Stimulated activated CD4-positive, alpha-beta T cell treated with anti-CD3 and anti-CD28 coated beads, Interleukin-12 subunit alpha, Interleukin-12 subunit beta, amount 100 ng/mL, for 4 hours (primary cell): ENCODE measurements around the gene WDR83.
"Not testable (repeated sequence)": the region's sequence is repeated elsewhere in the genome, so short reads cannot be mapped to it uniquely, and the experiment has no call there.

Experiments
- DNase-seq: peaks from one replicate; pipeline ENCODE4 v3.0.0-alpha.2; 2020

Gene WDR83

DNA sequence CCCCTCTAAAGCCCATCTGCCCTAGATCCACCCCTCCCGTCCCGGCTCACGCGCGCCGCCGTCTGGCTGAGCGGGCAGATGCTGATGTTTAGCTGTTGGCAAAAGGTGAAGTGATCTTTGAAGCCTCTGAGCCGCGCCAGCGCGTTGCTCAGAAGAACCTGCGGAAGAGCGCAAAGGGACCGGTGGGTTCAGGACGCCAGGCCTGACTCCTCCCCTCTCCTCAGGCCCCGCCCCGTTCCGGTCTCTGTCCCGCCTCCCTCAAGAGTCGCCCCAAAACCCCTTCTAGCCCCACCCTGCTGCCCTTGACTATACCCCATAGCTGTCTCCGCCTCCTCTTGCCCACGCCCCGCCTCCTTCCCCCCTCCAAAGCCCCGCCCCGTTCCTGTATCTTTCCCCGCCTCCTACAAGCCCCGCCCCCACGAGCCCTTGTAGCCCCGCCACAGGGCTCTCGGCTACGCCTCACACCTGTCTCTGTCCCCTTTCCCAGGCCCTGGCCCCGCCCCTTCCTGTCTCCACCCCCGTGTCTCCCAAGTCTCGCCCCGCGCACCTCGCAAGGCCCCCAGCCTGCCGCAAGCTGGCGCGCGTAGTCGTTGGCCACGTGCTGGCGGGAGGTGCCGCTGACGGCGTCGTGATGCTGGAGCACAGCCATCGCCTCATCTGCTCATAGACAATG is 9.6 kb upstream of the WDR83 start:
- DNase-seq = no peak

DNA sequence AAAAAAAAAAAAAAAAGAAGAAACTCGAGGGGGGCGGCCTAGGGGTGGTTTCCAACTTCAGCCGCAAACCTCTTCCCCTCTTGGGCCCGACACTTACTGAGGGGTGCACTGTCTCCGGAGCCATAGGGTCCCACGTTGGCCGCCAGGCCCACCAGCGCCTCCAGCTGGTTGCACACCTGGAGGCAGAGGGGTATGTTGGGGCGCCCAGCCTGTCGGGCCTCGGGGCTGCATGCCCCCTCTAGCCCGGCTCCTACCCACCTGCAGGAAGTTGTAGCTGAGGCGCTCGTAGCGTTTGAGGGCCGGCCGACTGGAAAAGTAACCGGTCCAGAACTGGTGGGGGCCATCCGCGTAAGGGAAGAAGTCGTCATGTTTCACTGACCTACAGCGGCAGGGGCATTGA is 8.6 kb upstream of the WDR83 start:
- DNase-seq = no peak

DNA sequence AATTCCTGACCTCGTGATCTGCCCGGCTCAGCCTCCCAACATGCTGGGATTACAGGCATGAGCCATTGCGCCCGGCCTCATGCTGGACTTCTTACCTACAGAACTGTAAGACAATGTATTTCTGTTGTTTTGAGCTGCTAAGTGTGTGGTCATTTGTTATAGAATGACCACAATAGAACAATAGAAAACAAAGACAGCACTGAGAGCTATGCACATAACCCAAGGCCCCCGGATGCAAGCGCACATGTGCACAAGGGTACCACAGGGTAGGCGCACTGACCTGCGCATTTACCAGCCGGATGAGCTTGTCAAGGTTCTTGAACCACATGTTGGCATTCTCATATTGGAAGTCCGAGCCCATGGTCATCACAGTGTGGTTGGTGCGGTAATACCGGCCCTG is 5.6 kb upstream of the WDR83 start:
- no peak for DNase-seq

DNA sequence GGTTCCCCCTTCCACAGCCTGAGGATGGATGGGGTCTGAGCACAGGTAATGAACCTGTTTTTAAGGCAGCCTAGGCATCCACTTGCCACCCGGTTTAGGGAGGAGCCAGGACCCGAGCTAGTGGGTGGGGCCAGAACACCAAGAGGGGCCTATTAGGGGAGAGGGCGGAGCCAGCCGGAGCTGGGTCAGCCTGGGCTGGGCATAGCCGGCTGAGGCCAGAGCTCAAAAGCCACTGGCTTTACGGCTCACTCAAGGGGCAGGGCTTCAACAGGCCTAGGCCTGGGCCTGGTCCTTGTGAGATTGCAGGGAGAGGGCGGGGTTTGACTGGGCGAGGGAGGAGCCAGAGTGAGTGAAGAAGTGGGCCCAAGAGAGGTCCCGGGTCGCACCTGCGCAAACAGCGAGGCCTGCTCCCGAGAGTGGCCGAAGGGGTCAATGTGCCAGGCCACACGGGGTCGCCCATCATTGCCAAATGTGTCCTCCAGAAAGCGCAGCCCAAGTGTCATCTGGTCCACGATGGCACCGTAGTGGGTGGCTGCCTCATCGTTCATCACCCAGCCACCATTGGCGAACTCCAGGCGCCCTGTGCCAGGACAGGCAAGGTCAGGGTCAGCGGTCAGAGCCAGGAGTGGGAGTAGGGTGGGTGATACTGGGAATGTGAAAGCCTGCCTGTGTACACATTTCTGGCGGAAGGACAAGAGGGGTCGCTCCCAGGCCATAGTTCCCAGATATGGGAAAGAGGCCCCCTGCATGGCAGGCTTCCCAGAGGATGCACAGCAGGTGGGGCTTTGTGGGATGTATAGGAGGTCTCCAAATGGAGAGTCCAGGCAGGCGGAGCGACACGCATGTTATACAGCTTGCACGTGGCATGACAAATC is 2.0 kb upstream of the WDR83 start:
- no peak for DNase-seq

DNA sequence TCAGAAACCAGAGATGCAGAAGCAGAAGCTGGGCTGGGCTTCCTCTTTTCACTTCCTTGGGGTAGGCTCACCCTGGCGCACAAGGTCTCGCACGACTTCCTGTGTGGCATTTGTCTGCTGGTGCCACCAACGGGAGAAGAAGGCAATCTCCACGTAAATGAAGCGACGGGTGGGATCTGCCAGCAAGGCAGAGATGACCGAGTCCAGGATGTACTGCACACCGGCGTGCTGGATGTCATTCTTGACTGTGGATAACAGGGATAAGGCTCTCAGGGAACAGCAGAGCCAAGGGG is 1.4 kb upstream of the WDR83 start:
- peak; percentile 45 for DNase-seq

DNA sequence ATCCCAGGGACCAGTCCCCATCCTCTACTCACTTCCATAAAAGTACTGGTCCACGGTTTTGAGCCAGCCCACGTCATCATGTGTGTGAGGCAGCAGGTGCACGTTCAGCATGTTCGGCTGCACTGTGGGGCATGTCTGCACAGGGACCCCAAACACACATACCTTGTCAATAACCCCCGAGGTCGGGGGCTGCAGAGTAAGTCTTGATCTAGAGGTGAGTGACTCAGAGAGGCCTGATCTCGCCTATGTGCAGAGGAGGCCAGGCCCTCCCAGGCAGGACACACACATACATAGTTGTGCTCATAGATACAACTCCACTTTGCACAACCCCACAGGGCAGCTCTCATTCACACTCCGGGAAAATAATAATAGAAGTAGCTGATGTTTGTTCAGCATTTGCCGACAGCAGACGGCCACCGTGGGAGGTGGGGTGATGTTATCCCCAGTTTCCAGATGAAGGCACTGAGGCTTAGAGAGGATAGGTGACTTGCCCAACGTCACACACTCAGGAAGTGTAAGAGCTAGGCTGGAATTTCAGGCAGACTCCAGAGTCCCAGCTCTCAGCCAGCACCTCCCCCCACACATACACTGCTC is 839 bp upstream of the WDR83 start:
- no peak for DNase-seq

DNA sequence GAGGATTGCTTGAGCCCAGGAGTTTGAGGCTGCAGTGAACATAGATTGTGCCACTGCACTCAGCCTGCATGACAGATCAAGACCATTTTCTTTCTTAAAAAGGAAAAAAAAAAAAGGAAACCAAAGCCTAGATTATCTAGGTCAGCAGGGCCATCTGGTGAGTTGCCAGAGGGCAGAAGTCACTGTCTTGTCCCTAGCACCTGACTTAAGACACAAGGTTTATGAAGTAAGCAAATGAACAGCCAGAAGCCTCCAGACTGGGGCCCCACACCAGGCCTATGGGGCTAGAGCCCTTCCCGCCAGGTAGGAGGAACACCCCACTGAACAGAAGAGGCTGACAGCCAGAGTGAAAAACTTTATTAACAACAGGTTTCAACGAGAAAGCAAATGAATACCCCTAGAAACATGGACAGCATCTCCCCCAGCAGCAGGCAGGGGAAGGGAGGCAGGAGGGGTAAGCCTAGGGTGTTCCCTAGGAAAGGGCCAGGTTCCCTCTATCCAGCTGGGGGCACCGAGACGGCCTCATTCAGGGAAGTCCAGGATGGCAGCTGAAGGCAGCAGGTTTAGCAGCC is 1.2 kb downstream of the WDR83 start:
- DNase-seq = no peak

DNA sequence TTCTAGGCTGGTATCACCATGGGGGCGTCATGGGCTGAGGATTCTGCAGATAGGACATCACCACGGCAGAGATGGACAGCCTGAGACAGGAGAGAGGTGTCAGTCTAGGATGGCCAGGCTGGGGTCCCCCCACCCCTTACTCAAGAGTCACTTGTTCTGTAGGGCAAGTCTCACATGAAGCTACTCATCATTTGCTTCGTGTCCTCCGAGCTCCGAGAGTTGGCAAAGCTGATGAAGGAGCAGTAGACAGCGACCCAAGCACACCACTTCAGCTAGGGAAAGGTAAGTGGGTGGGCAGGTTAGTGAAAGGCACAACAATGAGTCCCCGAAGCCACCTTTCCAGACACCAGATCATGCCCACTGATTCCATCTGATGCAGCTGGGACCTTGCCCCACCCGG is 1.7 kb downstream of the WDR83 start:
- DNase-seq = no peak

DNA sequence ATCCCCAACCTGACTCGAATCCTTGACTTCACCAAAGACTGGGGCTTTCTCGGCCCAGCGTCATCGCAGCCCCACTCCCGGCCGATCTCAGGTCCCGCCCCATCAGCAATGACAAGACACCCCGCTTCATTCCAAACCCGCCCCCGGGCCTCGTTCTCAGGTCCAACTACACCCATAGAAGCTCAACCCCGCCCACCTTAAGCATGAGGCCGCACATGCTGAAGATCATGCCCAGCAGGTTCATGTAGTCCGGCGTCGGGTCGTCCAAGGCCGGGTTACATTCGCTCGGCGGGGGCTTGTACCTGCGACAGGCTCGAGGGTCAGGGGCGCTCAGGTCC is 2.3 kb downstream of the WDR83 start:
- peak; percentile 58 for DNase-seq

DNA sequence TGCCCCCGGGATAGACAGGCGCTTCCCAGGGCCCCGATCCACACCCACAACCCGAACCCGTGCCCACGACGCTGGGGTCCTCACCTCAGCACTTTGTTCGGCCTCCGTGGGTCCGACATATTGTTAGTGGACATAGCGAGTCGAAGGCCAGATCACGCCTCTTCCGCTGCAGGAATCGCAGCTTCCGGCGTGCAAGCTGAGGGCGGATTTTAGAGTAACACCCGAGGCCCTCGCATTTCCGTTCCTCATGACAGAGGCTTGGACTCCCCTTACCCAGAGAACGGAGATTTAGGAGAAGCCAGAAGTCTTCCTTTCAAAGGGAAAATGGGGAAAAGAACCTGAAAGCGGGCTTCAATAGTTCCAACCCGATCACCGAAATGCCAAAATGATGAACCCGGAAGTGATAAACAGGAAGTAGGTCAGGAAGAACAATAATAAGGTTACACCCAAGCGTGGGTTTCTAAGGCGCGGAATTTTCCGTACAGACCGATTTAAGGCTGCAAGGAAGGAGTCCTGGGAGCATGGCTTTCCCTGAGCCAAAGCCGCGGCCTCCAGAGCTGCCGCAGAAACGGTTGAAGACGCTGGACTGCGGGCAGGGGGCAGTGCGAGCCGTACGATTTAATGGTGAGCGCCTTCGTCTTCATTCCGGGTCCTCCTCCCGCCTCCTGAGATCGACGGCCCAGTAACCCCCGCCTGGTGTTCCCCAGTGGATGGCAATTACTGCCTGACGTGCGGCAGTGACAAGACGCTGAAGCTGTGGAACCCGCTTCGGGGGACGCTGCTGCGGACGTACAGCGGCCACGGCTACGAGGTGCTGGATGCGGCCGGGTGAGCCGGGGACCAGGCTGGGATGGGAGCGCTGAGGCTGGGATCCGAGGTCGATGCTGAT is 2.9 kb downstream of the WDR83 start:
- peak; percentile 70 for DNase-seq

DNA sequence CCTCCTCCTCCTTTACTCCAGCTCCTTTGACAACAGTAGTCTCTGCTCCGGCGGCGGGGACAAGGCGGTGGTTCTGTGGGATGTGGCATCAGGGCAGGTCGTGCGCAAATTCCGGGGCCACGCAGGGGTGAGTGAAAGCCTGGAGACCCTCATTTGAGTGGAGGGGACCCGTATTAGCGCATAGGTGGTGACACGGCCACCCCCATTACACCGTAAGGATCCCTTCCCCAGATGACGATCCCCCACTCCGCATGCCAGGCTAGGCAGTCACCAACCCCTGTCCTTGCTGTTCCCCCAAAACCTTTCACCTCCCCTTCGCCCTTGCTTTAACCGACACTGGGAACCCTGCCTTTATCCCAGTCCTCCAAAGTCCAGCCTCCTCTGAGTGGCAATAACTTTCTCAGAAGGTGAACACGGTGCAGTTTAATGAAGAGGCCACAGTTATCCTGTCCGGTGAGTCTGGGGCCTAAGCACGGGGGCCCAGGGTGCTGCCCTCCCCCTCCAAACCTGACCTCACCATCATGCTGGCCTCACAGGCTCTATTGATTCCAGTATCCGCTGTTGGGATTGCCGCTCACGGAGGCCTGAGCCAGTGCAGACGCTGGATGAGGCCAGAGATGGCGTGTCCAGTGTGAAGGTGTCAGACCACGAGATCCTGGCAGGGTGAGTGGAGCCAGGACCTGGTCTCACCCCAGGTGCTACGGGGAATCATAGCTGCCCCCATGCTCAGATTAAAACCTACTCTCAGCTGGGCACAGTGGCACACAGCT is 3.7 kb downstream of the WDR83 start:
- DNase-seq = no peak

DNA sequence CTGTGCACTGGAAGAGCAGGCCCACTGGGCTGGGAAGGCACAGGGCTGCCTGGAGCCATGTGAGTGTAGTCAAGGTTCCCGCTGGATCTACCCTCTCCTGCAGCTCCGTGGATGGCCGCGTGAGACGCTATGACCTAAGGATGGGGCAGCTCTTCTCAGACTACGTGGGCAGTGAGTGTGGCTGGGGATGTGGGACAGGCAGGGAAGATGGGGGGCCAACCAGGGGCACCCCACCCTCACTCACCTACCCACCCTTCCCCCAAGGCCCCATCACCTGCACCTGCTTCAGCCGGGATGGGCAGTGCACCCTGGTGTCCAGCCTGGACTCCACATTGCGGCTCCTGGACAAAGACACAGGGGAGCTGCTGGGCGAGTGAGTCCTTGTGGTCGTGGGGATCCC is 6.1 kb downstream of the WDR83 start:
- DNase-seq = no peak

DNA sequence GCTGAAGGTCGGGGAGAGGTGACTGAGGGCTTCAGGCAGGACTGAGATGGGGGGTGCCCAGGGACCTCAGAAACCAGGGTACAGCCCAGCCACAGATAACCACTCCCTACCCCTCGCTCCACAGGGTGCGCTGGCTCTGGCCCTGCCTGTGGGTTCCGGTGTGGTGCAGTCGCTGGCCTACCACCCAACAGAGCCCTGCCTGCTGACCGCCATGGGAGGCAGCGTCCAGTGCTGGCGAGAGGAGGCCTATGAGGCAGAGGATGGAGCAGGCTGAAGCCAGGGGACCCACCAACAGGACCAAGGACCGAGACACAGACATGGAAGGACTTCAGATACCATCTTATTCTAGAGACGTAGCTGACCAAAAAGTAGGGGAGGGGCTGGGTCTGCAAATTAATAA is 8.8 kb downstream of the WDR83 start:
- no peak for DNase-seq

DNA sequence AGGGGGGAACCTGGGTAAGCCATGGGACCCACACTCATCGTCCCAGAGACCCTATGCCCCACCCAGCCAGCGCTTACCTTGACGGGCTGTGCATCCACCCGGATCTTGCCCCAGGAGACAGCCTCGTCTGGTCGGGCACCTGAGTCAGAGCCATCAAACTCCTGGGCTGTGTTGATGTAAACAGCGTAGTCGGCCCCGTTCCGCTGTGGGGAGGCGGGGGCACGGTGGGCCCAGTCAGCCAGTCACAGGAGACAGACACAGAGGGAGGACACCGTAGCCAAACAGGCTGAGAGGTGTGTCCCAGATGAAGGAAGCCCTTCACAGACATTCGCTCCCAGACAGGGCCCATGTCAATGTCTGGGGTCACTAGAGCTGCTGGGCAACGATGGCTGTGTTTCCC is 9.3 kb downstream of the WDR83 start:
- DNase-seq = no peak

DNA sequence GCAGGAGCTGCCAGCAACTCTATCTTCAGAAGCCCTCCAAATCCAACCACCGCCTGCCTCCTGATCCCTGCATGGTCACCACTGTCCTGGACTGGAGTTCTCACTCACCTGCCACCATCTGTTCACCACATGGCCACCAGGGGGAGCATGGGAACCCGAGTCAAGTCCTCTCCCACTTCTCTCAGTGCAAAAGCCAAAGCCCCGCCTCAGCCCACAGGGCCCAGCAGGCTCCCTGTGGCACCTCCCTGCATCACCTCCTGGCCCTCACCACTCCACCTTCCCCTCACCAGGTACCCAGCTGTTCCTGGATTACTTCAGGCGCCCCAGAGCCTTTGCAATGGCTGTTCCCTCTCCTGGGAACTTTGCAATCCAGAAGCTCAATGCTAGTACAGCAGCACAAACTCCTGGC is 9.8 kb downstream of the WDR83 start:
- DNase-seq = peak; percentile 88

DNA sequence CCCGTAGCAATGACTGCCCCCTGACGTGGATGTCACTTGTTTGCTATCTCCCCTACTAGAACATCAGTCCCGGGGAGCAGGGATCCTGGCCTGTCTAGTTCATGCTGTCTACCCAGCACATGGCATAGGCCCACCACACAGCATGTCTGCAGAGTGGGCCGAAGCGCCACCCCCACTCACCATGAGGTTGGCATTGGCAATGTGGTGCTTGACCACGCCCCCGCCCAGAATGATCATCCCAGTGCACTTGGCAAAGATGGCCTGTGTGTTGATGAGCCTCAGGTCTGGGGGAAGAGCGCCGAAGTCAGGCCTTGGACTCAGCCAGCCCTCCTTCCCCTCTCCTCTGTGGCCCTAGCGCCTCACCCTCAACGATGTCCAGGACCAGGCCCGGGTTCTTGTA is 10.3 kb downstream of the WDR83 start:
- DNase-seq = no peak

DNA sequence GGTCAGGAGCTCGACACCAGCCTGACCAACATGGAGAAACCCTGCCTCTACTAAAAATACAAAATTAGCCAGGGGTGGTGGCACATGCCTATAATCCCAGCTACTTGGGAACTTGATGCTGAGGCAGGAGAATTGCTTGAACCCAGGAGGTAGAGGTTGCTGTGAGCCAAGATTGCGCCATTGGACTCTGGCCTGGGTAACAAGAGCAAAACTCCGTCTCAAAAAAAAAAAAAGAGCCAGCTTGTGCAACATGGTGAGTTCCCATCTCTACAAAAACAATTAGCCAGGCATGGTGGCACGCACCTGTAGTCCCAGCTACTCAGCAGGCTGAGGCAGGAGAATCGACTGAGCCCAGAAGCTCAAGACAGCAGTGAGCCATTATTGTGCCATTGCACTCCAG is 11.4 kb downstream of the WDR83 start:
- not testable (repeated sequence) for DNase-seq

DNA sequence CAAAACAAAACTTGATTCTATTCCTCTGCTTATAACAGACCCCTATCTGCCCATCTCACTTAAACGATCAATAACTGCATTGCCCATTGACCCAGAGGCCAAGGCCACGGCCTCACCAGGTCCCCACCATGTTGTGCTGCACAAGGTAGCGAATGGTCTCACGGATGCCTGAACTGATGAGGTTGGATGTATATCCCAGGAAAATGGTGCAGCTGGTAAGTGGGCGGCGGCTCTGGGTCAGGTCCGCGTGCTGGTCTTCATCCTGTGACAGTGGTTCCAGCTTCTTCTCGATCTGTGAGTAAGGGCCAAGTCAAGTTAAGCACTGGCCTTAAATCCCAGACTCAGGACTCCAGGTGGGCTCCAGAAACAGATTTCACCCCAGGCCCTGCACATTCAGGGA is 13.4 kb downstream of the WDR83 start:
- DNase-seq = no peak

DNA sequence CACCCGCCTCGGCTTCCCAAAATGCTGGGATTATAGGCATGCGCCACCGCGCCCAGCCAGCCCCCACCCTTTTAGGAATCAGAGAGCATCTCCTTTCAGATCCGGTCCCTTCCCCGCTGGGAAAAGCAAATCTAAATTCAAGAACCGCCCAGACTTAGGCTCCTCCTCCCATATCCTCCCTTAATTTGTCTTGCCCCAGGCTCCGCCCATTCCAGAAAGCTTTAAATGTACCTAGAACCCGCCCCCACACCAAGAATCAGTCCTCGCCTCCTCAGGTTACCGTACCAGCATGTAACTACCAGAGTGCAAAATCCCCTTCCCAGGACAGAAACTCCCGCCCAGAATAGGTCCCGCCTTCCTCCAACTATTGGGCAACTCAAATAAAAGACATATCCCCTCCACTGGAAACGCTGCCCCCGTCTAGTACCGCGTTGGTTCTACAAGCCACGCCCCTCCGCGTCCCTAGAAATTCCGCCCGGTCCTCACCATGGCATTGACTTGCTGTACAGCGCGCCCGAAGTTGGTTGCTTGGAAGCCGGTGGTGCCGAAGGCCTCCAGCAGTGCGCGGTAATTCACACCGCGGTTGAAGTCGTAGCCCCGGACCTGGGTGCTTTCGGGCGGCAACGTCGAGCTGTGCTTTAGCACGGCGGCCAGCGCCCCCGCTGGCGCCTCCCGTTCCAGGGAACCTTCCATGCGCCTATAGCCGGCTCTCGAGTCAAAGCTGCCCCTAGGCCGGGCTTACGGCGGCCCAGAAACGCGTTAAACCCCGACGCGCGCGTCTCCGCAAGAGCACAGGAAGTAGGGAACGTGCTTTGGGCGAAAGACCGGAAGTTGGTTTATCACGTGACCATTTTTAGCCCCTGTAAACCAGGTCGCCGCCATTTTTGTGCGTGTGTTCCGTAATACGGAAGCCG is 14.7 kb downstream of the WDR83 start, which contains the start of gene DHPS:
TSS of gene DHPS (minus strand) at position 807 of the 914 bp plus-strand sequence. CDS start at position 693, 114 bp downstream.
- peak; percentile 81 for DNase-seq

DNA sequence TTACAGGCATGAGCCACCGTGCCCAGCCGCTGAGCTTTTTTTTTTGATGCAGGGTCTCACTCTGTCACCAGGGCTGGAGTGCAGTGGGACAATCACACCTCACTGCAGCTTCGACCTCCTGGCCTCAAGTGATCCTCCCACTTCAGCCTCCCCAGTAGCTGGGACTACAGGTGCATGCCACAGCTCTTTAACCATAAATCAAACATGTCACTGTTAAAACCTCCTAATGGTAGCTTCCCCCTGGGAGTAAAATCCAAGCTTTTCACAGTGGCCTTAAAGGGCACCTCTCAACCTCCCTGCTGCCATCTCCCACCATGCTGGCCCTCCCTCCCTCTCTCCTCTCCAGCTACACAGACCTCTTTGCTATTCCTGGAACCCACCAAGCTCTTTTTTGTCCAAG is 19.2 kb downstream of the WDR83 start:
- no peak for DNase-seq
